GM13977 (cell line): Measurements from ENCODE around the gene MCM10.

Source experiments
- DNase-seq: peaks from one replicate; pipeline ENCODE4 v3.0.0; 2012; ENCODE audit warnings: low spot score
- in situ Hi-C: fragments of 300-500 bp; cut with MboI; formaldehyde crosslinking; loops from one replicate; pipeline ENCODE4 v1.12.0; 2022; ENCODE audit warnings: low sequenced_read_pairs, low pct_unique_long_range_greater_than_20kb, mixed read lengths, inconsistent platforms; ENCODE audit not compliant: unreplicated experiment
- TF ChIP-seq, protein P1 (sequence below): IDR thresholded peaks from 2 replicates; pipeline ENCODE4 v1.5.1; 2012; ENCODE audit warnings: mild to moderate bottlenecking, control low read depth; ENCODE audit not compliant: insufficient read depth; ENCODE audit errors: extremely low read depth, missing control alignments

Gene MCM10

GRCh38 chr10:13120786-13121499 lies 40.4 kb upstream of the MCM10 start:
- TF ChIP-seq, protein P1, sequence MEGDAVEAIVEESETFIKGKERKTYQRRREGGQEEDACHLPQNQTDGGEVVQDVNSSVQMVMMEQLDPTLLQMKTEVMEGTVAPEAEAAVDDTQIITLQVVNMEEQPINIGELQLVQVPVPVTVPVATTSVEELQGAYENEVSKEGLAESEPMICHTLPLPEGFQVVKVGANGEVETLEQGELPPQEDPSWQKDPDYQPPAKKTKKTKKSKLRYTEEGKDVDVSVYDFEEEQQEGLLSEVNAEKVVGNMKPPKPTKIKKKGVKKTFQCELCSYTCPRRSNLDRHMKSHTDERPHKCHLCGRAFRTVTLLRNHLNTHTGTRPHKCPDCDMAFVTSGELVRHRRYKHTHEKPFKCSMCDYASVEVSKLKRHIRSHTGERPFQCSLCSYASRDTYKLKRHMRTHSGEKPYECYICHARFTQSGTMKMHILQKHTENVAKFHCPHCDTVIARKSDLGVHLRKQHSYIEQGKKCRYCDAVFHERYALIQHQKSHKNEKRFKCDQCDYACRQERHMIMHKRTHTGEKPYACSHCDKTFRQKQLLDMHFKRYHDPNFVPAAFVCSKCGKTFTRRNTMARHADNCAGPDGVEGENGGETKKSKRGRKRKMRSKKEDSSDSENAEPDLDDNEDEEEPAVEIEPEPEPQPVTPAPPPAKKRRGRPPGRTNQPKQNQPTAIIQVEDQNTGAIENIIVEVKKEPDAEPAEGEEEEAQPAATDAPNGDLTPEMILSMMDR = no peak
- in situ Hi-C loops = no loop called here
- DNase-seq = no peak

- TF ChIP-seq, protein P1 = no peak
- in situ Hi-C loops = no loop called here
- DNase-seq = no peak
These were observed 39.9 kb upstream of the MCM10 start for GRCh38 chr10:13121500-13121854.

DNA sequence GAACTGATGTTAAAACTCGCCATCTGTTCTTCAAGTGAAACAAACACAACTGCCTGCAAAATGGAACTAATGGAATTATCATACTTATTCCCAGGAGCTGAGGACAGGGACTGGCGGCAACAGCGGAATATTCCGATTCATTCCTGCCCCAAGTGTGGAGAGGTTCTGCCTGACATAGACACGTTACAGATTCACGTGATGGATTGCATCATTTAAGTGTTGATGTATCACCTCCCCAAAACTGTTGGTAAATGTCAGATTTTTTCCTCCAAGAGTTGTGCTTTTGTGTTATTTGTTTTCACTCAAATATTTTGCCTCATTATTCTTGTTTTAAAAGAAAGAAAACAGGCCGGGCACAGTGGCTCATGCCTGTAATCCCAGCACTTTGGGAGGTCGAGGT lies 24.7 kb upstream of the MCM10 start:
- DNase-seq = no peak
- TF ChIP-seq, protein P1 = no peak
- in situ Hi-C loops = no loop called here

- DNase-seq = no peak
- in situ Hi-C loops = no loop called here
- TF ChIP-seq, protein P1 = no peak
These were observed 22.2 kb upstream of the MCM10 start for GRCh38 chr10:13139150-13139549.

DNA sequence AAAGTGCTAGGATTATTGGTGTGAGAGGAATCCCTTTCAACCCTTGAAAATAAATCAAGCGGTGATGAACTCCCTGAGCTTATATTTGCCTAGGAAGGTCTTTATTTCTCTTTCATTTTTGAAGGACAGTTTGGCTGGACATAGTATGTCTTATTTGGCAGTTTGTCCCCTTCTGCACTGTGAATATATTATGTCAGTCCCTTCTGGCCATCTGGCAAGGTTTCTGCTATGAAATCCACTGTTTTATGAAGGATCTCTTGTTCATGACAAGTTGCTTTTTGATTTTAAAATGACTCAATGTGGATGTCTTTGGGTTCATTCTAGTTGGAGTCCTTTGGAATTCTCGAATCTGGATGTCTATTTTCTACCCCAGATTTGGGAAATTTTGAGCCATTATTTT lies 21.7 kb upstream of the MCM10 start:
- TF ChIP-seq, protein P1 = no peak
- no peak for DNase-seq
- in situ Hi-C loops = no loop called here

DNA sequence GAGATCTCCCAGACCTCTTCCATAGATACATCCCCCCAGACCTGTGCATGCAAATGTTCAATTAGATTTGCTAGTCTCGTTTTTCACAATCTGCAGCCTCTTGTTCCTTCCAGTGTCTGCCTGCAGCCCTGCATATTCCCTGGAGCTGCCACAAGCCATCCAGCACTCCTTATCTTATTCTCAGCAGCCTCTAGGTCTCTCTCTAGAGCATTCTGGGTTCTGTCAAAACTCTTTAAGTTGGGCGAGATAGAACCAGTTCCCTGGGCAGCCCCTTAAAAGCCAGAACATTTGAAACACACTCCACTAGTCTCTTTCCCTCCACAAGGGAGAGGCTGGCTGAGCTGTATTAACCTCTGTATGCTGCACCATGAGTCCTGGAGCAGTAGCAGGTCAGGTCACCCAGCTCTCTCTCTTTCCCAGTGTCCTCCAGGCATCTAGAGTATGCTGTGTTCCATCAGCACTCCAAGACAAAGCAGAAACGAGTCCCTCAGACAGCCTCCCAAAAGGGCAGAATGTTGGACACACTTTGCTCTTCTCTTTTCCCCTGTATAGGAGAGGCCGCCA lies 20.6 kb upstream of the MCM10 start:
- TF ChIP-seq, protein P1 = no peak
- in situ Hi-C loops = no loop called here
- DNase-seq = no peak

GRCh38 chr10:13143766-13144165 lies 17.6 kb upstream of the MCM10 start:
- in situ Hi-C loops = no loop called here
- TF ChIP-seq, protein P1 = no peak
- no peak for DNase-seq
